ENCODE measurements around the gene SLC37A1.

SLC37A1 gene

GRCh38 chr21:42629933-42630589 lies 116.4 kb downstream of the SLC37A1 start:
- TF ChIP-seq CTCF (IDR thresholded peaks at IDR 0.05; ENCODE audit: borderline replicate concordance, insufficient read depth, low read depth, low read length), result no peak

GRCh38 chr21:42630626-42631025 lies 117.0 kb downstream of the SLC37A1 start:
- no peak for TF ChIP-seq CTCF (IDR thresholded peaks at IDR 0.05; ENCODE audit: borderline replicate concordance, insufficient read depth, low read depth, low read length)
- no peak overlapping the region for H3K4me3 ChIP-seq (ENCODE audit: low read depth, low read length)

More at GRCh38 chr21:42629933-42630589, 116.4 kb downstream of the SLC37A1 start:
- H3K4me3 ChIP-seq (ENCODE audit: low read depth, low read length), result no peak overlapping the region

Measured in GM12875 (cell line).